KG1 (cell line): ENCODE data around the gene DNAJC16.
A peak's percentile ranks its signal among the peaks of the same experiment; 100 is the strongest.
"Not testable (repeated sequence)": the region's sequence is repeated elsewhere in the genome, so short reads cannot be mapped to it uniquely, and the experiment has no call there.

Experiments
- DNase-seq: peaks from one replicate; lab custom pipeline; 2025; lab: John Stamatoyannopoulos, UW

Gene DNAJC16

DNA sequence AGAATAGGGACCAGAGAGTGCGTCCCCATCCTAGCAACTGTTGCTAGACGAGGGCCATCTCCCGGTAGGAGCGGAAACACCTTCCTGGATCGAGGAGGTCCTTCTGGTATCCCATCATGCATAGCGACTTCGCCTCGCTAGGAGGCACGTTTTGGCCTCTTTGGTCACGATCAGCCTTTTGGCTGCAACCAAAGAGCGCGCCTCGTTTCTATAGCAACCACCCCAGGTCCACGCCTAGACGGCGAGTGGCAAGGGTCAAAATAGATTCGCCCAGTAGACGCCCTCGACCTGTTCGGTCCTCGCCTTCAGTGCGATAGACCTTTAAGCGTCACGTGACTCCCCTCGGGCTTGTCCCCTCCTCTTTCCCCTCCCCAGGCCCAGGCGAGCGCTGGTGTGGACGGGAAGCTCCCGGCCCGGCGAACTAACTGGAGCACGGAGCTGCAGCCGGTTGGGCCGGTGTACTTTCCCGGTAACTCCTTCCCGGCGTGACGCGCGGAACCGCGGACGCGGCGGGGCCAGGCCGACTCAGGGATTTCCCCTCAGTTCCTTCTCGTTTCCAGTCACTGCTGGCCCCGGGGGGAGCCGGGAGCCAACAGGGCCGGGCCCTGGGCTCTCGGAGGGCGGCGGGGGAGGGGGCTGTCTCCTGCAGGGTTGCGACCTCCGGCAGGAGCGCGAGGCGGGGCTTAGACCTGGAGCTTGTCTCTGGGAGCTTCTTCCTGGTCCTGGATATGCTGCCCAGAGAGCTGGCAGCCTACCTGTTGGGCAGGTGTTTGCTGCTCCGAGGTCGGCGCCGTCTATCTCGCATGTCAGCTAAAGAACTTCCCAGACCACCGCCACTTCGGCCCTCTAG lies at the start of gene DNAJC16:
Gene DNAJC16, plus strand, starts transcription at position 359 of the 850 bp plus-strand sequence. CDS start 2,258 bp downstream, outside the sequence.
- DNase-seq: peak; percentile 97

DNA sequence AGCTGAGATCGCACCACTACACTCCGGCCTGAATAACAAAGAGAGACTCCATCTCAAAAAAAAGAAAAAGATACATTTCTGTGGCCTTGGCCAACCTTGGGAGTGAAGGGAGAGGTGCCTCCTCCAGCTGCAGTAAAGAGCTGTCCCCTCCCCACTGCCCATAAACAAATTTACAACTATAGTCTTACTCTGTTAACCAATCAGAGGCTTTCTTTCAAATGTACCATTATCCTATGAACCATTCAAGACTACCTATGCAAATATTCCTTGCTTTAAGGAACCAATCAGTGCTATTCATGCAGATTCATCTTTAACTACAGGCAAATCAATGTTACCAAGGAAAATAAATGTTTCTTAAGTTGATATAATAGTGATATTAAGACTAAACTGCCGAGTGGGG lies 49.7 kb upstream of the DNAJC16 start:
- DNase-seq: no peak

DNA sequence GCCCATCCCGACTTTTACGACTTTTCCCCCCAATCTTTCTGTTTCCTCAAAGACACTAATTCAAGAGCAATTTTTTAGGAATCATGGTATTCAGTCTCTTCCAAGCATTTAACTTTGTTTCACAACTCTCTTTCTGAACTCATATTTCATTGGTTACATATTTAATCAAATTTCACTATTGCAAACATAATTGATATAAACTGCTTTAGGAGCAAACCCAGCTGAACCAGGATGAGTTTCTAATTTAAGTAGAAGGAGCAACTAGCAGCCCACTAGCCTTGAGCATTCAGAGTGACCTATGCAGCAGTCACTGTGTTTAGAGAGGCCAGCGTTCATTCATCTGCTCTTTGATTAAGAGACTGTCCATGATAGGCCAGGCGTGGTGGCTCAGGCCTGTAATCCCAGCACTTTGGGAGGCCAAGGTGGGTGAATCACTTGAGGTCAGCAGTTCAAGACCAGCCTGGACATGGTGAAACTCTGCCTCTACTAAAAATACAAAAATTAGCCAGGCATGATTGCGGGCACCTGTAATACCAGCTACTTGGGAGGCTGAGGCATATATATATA lies 48.9 kb upstream of the DNAJC16 start:
- no peak for DNase-seq

DNA sequence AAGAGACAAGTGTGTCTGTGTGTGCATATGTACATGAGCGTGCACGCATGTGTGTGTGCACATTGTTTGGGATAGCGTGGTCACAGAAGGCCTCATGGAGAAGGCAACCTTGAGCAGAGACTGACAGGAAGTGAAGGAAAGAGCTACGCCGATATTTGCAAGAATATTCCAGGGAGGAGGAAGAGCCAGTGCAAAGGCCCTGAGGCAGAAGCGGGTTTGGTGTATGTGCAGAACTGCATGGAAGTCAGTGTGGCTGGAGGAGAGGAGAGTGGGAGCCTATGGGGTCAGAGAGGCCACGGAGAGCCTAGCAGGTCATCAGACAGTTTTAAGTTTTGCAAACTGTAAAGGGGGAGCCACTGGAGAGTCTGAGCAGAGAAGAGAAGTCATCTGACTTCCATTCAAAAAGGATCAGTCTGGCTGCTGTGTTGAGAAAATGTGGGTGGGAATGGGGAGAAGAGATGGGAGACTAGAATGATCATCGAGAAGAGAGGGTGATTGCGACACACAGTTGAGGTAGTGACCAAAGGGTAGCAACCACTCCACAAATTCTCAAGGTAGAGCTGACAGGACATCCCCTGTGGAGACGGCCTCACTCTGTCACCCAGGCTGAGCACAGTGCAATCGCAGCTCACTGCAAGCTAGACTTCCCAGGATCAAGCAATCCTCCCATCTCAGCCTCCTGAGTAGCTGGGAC lies 46.8 kb upstream of the DNAJC16 start:
- DNase-seq: no peak

DNA sequence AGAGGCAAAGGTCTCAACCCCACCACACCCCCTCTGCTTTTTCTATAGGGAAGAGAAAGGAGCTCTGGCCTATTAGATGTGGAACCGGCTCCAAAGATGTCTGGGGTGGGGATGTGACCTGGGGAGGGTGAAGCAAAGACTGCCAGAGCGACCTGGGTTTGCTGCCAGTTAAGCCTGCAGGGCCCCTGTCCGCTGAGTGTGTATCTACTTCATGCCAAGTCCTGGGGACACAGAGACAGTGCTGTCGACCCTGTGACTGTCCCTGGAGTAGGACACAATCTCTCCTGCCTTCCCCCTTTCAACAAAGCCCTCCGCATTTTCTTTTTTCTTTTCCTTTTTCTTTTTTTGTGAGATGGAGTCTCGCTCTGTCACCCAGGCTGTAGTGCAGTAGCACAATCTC lies 44.2 kb upstream of the DNAJC16 start:
- DNase-seq: not testable (repeated sequence)

DNA sequence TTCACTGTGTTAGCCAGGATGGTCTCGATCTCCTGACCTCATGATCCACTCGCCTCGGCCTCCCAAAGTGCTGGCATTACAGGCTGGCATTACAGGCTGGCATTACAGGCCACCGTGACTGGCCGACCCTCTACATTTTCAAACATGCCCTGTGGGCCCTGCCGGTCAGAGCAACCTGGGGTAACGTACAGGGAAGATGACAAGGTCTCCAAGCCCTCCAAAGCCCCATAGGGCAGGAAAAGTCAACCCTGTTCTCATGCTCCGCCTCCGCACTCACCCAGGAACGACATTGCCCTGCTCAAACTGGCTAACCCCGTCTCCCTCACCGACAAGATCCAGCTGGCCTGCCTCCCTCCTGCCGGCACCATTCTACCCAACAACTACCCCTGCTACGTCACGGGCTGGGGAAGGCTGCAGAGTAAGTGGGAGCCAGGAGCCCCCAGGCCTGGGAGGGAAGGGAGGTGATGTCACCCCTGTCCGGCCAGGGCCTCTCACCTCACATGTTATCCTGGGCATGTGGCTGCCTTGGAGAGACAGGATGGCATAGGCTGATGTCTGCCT lies 43.6 kb upstream of the DNAJC16 start:
- not testable (repeated sequence) for DNase-seq

DNA sequence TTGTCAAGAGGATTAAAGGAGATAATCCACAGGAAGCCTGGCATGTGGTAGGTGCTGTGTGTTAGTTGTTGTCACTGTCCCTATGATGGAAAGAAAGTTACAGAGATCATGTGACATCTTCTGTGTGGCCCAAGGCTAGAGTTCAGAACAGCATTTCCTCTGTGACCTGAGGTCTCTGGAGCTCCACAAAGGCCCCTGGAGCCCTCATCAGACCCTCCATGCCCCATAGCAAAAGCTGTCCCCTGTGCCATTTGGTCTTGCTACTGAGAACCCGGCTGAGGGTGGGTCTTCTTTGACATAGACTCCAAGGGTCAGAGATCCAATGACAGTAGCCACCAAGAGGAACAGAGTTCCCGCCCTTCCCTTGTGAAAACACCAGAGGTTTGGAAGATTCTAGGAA lies 42.7 kb upstream of the DNAJC16 start:
- DNase-seq: no peak

DNA sequence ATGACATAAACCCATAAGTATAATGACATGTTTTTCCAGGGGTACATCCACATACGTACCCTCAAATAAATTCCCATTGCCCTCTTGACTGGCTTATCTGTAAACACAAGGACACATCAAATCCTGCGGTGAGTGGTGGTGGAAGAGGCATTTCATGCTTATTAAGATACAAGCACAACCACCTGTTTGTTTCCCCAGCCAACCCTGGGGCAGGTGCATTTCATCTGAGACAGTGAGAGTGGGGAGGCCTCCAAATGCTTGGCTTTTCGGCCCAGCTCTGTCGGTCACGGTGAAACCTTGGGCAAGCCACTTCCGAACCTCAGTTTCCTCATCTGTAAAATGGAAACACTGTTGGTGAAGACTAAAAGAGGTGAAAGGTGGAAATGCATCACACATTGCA lies 42.2 kb upstream of the DNAJC16 start:
- not testable (repeated sequence) for DNase-seq

DNA sequence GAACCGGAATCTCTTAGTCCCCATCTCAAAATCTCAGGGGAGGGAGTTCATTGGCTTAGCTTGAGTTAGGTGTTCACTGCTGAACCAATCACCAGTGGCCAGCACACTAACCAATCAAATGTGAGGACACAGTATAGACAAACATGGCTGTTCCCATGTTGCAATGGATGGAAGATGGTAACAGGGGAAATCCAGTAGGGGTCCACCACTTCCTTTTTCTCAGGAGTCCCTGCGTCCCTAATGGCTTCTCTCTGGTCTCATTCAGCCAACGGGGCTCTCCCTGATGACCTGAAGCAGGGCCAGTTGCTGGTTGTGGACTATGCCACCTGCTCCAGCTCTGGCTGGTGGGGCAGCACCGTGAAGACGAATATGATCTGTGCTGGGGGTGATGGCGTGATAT lies 41.0 kb upstream of the DNAJC16 start:
- DNase-seq: no peak

DNA sequence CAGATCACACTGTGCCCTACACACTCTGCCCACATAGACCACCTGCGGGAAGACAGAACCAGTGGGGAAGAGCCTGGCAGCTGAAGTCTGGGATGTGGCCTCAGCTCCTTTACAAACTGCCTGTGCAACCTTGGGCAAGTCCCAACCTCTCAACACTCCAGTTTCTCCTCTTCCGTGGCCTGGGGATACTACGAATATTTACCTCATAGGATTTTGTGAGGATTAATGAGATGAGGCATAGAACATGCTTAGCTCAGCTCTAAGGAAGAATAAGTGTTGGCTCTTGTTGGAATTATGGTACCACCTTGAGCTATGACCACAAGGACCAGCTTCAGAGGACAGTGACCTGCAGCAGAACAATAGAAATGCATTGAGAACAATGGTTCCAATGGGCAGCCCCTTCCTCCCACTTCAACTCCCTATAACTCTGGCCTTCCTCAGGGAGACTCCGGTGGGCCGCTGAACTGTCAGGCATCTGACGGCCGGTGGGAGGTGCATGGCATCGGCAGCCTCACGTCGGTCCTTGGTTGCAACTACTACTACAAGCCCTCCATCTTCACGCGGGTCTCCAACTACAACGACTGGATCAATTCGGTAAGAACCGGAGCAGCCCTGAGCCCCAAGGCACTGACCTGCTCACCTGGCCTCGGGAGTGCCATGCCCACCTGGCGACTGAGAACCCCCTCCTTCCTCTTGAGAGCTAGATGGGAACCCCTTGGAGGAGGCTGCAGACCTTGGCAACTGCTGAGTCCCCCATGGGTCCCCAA lies 39.6 kb upstream of the DNAJC16 start:
- not testable (repeated sequence) for DNase-seq

DNA sequence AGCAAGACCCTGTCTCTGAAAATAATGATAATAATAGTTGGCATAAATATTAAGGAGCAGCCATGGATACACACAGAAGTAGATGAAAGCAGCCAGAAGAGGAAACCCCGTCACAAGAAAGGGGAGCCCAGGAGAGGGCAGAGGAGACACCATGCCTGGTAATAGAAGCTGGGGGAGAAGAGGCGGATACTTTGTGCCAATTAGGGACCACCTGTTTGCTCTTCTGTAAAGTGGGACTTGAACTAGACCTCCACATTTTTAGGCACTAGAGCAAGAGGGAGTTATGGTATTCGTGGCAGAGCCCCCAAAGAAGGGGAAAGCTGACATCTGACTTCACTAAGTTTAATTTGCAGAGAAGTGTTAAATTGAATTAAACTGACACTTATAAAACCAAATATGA lies 38.3 kb upstream of the DNAJC16 start:
- no peak for DNase-seq

DNA sequence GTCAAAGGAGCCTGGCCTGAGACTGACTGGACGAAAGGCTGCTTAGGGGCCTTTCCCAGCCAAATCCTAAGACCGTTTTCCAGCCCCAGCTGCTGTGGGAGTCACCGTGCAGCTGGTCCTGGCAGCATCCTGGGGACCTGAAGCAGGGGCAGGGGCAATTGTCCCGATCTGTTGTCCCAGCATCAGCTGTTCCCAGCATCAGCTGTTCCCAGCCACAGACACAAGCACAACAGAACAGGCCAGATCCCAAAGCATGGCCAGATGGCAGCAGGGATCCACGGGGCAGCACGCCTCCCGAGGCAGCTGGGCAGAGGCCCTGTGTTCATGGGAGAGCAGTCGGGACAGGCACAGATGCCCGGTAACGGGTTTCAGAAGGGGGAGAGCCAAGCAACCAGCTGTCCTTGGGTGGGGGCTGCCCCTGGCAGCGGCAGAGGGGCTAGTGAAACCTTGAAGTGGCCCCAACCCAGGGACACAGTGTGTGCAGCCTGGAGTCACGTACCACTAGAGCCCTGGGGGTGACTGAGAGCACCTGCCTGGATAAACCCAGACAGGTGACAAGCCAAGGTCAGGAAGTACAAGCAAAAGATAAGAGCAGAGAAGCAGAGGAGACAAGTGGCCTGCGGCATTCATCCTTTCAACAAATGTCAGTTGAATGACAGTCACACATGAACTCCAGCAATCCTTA lies 37.5 kb upstream of the DNAJC16 start:
- no peak for DNase-seq

DNA sequence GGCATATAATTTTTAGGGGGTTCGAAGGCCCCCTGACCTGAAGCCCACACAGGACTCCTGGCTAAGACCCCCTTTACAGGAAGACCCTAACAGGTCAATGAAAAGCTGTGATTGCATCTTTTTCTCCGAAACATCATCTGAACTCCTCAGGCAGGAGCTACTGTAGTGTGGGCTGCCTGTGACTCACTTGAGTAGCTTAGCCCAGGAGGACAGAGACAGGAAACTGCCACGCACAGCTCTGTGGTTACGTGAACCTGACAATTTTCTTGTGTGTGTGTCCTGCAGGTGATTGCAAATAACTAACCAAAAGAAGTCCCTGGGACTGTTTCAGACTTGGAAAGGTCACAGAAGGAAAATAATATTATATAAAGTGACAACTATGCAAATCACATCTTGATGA lies 35.6 kb upstream of the DNAJC16 start:
- not testable (repeated sequence) for DNase-seq

DNA sequence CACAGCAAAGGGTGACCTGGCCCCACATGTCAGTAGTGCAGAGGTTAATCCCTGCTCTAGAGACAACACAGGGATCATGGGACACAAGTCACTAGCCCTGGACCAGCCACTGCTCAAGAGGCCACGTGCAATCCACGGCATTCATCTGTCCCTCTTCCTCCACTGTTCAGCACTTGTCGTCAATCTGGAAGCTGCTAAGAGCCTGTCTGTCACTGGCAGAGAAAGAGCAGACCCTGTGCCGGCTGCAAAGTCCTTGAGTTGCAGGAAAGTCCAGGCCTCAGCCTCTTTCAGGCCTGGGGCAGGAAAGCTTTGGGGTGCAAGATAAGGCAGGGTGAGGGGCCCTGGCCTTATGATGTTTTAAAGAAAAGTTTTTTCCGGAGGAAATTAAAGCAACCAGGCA lies 34.1 kb upstream of the DNAJC16 start:
- DNase-seq: no peak

DNA sequence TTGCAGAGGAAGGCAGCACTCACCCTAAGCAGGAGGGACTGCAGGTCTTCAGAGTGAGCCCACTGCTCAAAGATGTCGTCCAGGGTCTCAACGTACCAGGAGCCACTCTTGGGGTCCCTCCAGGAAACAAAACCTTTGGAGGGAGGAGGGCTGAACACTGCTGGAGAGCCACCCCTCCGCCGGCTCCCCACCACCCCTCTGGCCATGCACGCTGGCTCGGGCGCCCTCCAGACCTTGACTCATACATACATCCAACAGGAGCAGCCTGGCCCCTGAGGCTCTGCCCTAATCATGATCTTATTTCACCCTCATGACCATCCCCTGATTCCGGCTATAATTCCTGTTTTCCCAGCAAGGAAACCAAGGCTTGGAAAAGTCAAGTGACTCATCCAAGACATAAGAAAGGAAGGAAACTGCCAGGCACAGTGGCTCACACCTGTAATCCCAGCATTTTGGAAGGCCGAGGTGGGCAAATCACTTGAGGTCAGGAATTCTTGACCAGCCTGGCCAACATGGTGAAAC lies 32.7 kb upstream of the DNAJC16 start:
- DNase-seq: no peak

DNA sequence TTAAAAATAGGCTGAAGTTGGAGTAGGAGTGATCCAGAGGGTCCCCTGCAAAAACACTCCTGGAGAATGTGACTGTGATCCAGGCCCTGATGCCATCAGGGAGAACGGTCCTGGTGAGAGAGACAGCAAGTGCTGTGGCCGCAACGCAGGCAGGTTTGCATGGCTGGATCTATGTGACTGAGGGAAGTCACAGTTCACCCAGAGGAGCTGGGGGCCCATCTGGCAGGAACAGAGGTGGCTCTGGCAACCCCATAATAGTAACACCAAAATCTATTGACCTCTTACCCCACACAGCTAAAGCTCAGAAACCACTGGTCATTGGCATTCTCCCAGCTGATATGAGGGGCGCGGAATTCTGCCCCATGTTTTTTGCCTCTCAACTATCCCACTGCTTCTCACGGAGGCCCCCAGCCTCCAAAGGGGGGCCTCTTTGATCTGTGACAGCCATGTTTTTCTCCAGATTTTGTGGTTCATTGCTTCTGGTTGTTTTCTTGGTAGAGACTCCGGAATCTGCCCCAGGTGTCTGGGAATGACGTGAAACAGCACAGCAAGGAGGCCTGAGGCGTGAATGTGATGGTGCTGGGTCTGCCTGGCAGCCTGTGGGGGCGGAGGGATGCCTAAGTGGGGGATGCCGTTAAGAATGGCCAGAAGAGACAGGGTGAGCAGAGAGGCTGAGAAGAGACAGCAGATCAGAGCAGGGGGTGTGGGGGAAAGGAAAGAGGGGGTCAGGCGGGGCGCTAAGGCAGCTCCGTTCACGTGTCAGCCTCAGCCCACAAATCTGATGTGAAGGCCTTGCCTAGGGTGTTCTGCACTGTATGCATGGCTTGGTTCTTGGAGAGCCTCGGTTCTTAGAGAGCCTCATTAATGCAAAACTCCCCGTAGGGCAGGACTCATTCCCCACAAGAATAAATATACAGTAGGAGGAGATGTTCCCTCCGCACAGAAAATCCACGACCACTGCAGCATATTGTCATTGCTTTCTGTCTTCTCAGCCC lies 26.2 kb upstream of the DNAJC16 start:
- no peak for DNase-seq

DNA sequence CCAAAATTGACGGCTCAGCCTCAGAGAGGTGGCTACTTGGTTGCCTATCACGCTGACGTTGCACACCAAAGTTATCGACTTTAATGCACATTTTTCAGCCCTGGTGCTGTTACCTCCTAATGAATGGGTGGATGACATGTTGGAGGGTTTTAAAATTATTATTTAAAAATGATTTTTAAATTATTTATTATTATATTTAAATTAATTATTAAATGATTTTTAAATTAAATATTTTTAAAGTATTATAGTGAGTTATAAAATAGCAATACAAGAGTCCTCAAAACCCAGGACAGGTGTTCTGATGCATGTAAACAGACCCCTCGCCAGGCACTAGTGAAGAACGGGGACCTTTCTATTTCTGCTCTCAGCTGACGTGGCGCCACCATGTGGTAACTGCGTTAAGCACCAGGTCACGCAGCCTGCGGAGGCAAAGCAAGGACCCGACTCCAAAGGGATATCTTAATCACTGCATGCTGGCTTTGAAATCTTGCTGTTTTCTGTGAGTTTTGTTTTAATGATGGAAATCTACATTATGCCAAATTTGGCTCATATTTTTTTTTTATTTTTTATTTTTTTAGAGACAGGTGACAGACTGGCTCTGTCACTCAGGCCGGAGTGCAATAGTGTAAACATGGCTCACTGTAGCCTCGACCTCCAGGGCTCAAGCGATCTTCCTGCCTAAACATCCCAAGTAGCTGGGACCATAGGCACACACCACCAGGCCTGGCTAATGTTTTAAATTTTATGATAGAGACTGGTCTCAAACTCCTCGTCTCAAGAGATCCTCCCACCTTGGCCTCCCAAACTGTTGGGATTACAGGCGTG lies 25.2 kb upstream of the DNAJC16 start:
- peak; percentile 30 for DNase-seq

DNA sequence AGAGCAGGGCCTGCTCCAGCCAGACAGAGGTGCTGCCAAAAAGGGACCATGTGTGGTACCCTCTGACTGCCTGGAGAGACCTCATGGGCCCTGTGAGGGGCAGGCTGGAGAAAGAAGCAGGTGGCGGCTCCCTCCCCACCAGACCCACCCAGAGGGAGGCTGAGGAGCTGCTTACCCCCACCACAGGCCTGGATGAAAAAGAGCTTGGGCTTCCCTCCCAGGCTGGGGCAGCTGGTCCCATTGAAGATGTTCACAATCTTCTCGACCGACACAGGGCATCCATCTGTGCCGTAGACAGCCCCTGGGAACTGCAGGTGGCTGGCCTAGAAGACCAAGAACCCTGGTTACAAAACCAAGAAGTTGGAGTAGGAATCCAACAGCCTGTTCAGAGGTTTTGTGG lies 22.2 kb upstream of the DNAJC16 start:
- no peak for DNase-seq

DNA sequence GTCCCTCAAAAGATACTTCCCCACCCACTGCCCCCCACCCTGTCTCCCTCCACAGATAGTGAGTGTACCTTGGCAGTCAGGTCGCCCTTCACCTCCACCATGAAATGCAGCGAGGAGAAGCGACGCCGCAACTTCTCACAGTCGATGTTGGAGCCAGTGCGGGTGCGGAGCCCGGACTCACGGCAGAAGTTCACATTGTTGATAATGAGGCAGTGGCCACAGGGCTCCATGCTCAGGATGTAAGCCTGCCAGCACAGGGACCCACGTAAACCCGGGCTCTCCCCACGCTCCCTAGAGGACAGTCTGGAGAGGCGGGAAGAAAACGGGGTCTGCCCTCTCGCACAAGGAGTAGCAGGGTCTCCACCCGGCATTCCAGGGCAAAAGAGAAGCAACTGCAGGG lies 19.8 kb upstream of the DNAJC16 start:
- no peak for DNase-seq
